Omental fat pad (tissue), 4 donors: ENCODE measurements around the gene PTGDR2. TPM values are rescaled to one million over a fixed set of nuclear protein-coding genes. Genes with fewer than 3 reads are reported as not detected.

Source experiments
- ATAC-seq: fragments of 150-250 bp; one replicate; pipeline ENCODE4 v1.9.1; 2016; ENCODE audit warnings: mild to moderate bottlenecking, moderate library complexity; ENCODE audit not compliant: low FRiP score
- DNase-seq: peaks from one replicate; pipeline ENCODE4 v3.0.0-alpha.2; 2019; ENCODE audit warnings: low spot score
- total RNA-seq, 4 donors: library from RNA; depleted of rRNA; stranded (reverse); fragments of >200 nt; gene quantifications; one replicate each; pipeline ENCODE4 v1.1.0, GENCODE V29; 2016
- TF ChIP-seq, protein P1 (sequence below), 3 donors: fragments of 450-650 bp; IDR thresholded peaks; one replicate each; pipeline ENCODE4 v1.5.1; 2016 to 2017; ENCODE audit warnings: antibody characterized with exemption in 3 of 3, mild to moderate bottlenecking in 3 of 3, moderate library complexity in 2 of 3

The PTGDR2 gene
- total RNA-seq, 4 donors from 2014 or later, result 0.28 to 1.1 TPM; not detected in 2

DNA sequence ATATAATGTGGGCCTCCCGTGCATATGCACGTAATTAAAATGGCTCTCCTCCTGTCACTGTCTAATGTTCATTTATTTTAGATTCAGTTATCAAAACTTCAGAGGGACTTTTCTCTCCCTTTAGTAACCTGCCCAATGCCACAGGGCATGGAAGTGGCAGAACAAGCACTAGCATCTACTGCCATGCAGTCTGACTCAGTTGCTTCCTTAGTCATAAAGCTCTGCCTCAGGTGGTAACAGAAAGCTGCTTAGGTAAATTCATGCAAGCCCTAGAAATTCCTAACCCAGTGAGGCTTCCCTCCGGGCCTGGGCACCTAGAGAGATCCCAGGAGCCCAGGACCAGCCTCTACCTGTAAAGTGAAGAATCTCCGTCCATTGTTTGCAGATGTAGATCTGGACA lies 41.7 kb upstream of the PTGDR2 start:
- TF ChIP-seq, protein P1, sequence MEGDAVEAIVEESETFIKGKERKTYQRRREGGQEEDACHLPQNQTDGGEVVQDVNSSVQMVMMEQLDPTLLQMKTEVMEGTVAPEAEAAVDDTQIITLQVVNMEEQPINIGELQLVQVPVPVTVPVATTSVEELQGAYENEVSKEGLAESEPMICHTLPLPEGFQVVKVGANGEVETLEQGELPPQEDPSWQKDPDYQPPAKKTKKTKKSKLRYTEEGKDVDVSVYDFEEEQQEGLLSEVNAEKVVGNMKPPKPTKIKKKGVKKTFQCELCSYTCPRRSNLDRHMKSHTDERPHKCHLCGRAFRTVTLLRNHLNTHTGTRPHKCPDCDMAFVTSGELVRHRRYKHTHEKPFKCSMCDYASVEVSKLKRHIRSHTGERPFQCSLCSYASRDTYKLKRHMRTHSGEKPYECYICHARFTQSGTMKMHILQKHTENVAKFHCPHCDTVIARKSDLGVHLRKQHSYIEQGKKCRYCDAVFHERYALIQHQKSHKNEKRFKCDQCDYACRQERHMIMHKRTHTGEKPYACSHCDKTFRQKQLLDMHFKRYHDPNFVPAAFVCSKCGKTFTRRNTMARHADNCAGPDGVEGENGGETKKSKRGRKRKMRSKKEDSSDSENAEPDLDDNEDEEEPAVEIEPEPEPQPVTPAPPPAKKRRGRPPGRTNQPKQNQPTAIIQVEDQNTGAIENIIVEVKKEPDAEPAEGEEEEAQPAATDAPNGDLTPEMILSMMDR (IDR thresholded peaks at IDR 0.05), result no peak
- ATAC-seq, result no peak
- DNase-seq, result no peak

DNA sequence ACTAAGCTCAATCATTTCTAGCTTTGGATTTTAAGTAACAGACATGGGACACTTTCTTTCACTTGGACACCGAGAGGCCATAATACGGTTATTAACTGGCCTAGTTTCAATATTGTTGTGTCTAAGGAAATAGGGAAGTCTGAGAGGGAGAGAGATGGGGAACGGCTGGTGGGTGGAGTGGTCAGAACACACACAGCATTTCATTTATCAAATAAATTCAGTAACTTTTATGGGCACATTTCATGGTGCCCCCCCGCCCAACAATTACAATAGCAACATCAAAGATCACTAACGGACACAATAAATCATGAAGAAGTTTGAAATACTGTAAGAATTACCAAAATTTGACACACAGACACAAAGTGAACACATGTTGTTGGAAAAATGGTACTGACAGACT lies 39.9 kb upstream of the PTGDR2 start:
- TF ChIP-seq, protein P1 (IDR thresholded peaks at IDR 0.05), result no peak
- ATAC-seq, result no peak
- DNase-seq, result no peak

DNA sequence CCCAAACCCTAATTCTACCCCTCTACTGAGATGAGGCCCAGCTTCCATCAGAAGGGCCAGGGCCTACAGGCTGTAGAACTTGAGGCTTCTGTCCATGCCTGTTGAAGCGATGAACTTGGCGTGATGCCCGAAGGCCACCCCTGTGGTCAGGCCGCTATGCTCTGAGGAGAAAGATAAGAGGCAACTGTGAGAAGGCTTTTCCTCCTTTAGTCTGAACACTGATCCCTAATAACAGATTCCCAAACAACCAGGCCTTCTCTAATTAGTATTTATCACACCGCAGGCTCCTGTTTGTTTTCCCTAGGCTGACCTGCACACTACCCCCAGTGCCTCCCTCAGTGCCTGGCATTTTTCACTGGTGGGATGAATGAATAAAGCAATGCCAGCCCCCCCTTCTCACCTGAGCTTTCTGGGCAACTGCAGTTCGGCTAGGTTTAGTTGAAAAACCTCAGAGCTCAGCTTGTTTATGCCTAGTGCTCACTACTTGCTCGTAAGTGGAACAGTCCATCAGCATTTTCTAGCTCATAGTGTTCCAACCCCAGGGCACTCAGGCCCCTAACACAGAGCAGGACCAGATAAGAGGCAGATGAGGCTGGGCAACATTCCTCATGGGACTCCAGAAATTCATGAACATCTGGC lies 35.5 kb upstream of the PTGDR2 start:
- TF ChIP-seq, protein P1 (IDR thresholded peaks at IDR 0.05), result no peak
- ATAC-seq, result no peak
- no peak for DNase-seq

DNA sequence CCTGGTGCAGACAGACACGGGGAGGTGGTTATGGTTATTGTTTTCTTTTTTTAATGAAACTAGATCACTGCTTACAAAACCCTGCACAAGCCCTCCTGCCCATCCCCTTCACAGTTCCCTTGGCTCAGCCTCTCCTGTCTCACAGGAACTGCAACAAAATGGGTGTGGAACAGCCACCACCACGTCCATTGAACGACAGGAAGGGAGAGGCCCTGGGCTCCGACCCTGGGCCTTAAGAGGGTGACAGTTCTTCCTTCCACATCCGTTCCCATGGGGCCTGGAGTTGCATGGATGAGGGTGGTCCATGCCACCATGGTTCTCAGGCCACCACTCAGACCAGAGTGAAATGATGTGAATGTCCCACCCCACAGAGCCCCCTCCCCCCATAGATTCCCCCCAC lies 34.9 kb upstream of the PTGDR2 start:
- ATAC-seq (no peak), DNase-seq (no peak)
- TF ChIP-seq, protein P1 (IDR thresholded peaks at IDR 0.05), result no peak

DNA sequence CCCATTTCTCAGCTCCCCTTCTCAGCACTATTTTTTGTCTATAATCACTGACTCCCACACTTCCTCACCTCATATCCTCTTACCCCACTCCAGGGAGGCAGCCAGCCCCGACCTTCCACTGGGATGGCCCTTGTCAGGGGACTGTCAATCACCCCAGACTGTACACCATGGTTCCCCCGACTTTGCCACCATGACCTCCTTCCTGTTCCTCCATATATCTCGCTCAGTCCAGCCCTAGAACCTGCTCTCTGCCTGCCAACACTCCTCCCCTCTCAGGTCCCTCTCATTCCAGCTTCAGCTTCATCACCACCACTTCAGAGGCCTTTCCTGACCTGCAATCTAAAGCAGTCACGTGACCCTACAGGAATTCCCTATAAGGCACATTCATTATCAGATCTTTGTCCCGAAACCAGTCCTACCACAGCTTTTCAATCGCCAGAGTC lies 34.1 kb upstream of the PTGDR2 start:
- TF ChIP-seq, protein P1 (IDR thresholded peaks at IDR 0.05), result no peak
- DNase-seq (no peak), ATAC-seq (no peak)

DNA sequence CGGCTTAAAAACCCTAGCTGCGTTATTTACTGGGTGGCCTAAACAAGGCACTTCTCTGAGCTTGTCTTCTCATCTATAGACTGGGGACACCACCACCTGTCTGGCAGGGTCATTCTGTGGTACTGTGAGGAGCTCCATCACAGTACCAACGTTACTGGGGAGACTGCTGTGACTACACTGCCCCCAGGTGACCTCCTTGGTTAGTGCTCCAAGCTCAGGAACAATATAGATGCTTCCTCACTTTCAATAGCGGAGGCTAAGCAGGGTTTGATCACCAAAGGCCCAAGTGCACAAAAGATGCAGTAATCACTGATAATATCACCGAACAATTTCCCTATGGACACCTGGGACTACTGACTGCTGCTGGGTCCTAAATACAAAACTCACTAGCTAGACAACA lies 31.8 kb upstream of the PTGDR2 start:
- DNase-seq, result no peak
- TF ChIP-seq, protein P1 (IDR thresholded peaks at IDR 0.05), result no peak
- ATAC-seq, result no peak

DNA sequence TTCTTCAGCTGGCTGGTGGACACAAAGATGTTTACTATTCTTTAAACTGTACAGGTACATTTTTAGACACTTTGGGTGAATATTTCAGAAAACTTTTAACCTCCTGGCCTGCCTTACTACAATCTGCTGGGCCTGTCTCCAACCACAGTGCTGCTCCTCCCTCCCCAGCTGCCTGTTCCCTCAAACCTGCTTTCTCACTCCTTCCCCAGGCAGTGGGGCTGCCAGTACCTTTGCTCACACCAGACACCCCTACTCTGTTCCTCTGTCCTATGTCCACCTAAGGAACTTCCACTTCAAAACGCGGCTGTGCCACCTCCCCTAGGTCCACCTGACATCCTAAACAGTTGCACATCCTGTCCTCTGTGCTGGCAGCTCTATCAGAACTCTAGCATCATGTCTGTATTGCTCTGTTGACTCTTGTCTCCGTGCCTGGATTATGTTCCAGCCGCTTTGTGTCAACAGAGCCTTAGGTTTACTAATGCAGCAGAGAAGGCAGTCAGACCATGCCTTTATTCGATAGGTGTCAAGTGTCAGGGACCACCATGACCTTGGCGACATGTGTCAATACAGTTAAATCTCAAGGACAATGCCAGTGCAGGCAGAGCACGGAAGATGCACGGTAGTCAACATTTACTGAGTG lies 25.0 kb upstream of the PTGDR2 start:
- TF ChIP-seq, protein P1 (IDR thresholded peaks at IDR 0.05), result no peak
- DNase-seq, result no peak
- ATAC-seq, result no peak
